Endometrial microvascular endothelial cells (primary cell): Measurements from ENCODE around the gene PCDH9. TPM values are rescaled to one million over a fixed set of nuclear protein-coding genes. Genes with fewer than 3 reads are reported as not detected.
"Not testable (repeated sequence)": the region's sequence is repeated elsewhere in the genome, so short reads cannot be mapped to it uniquely, and the experiment has no call there.

ENCODE experiments used
- in situ Hi-C: cut with HindIII; loops from 2 replicates; pipeline ENCODE4 v1.10.0; 2017; ENCODE audit warnings: low sequenced_read_pairs, low pct_unique_long_range_greater_than_20kb; ENCODE audit errors: inconsistent ontology term
- total RNA-seq: library from RNA; depleted of rRNA; stranded (reverse); fragments of >200 nt; gene quantifications from one replicate; pipeline ENCODE4 v1.2.3, GENCODE V29; 2015; ENCODE audit errors: inconsistent ontology term

Gene PCDH9
- total RNA-seq, 1 donor from 2014 or later, result 1.0 TPM

- in situ Hi-C loops, result no loop called here
Observed at GRCh38 chr13:66911411-66911939, 318.7 kb downstream of the PCDH9 start.

GRCh38 chr13:66899955-66900354 is 330.2 kb downstream of the PCDH9 start:
- in situ Hi-C loops, result no loop called here

- in situ Hi-C loops, result no loop called here
Observed at GRCh38 chr13:66896933-66897332, 333.2 kb downstream of the PCDH9 start.

- in situ Hi-C loops, result no loop called here
Observed at GRCh38 chr13:66895780-66896179, 334.4 kb downstream of the PCDH9 start.

- in situ Hi-C loops, result no loop called here
Observed at GRCh38 chr13:66895320-66895719, 334.8 kb downstream of the PCDH9 start.

GRCh38 chr13:66888698-66889097 is 341.4 kb downstream of the PCDH9 start:
- in situ Hi-C loops, result no loop called here

- in situ Hi-C loops, result no loop called here
Observed at GRCh38 chr13:66887088-66887487, 343.0 kb downstream of the PCDH9 start.

- in situ Hi-C loops, result no loop called here
Observed at GRCh38 chr13:66886264-66886663, 343.9 kb downstream of the PCDH9 start.

GRCh38 chr13:66881170-66881569 is 349.0 kb downstream of the PCDH9 start:
- in situ Hi-C loops, result not testable (repeated sequence)

- in situ Hi-C loops, result no loop called here
Observed at GRCh38 chr13:66879988-66880387, 350.1 kb downstream of the PCDH9 start.

GRCh38 chr13:66875264-66875663 is 354.9 kb downstream of the PCDH9 start:
- in situ Hi-C loops, result no loop called here

GRCh38 chr13:66864627-66865026 is 365.5 kb downstream of the PCDH9 start:
- in situ Hi-C loops, result no loop called here

GRCh38 chr13:66860878-66861417 is 369.2 kb downstream of the PCDH9 start:
- in situ Hi-C loops, result no loop called here

GRCh38 chr13:66859934-66860877 is 369.9 kb downstream of the PCDH9 start:
- in situ Hi-C loops, result no loop called here

- in situ Hi-C loops, result no loop called here
Observed at GRCh38 chr13:66859078-66859477, 371.1 kb downstream of the PCDH9 start.

GRCh38 chr13:66858163-66858562 is 372.0 kb downstream of the PCDH9 start:
- in situ Hi-C loops, result no loop called here

- in situ Hi-C loops, result no loop called here
Observed at GRCh38 chr13:66855131-66855530, 375.0 kb downstream of the PCDH9 start.

- in situ Hi-C loops, result no loop called here
Observed at GRCh38 chr13:66853564-66853963, 376.6 kb downstream of the PCDH9 start.

- in situ Hi-C loops, result no loop called here
Observed at GRCh38 chr13:66849706-66850105, 380.4 kb downstream of the PCDH9 start.

GRCh38 chr13:66847541-66847940 is 382.6 kb downstream of the PCDH9 start:
- in situ Hi-C loops, result no loop called here
